Measurements from ENCODE around the gene ANKUB1. TPM values are rescaled to one million over a fixed set of nuclear protein-coding genes. Genes with fewer than 3 reads are reported as not detected.

Gene ANKUB1
- total RNA-seq, 1 experiment from 2014 or later, result not detected

GRCh38 chr3:149816311-149816710, 24.0 kb upstream of the ANKUB1 start:
- POLR2A ChIA-PET, result interaction anchor here (0.7 to 0.8 kb wide), 2 partner anchors 40 to 159 kb away, joined by 6 to 8 read pairs; no protein-coding TSS in a partner anchor
- Histone ChIP-seq H3K27ac (ENCODE audit: low read length) (no peak overlapping the region), H3K4me3 (ENCODE audit: low read depth in 2 of 2, low read length in 2 of 2) (no peak overlapping the region), H3K27me3 (ENCODE audit: control insufficient read depth, insufficient read depth, low read length) (no peaks in the 10 kb centered on the region), H3K36me3 (ENCODE audit: control insufficient read depth, insufficient read depth, low read length) (no peaks in the 10 kb centered on the region; the same call in 1 of the 2 replicates), H3K9me3 (ENCODE audit: control insufficient read depth, insufficient read depth, low read depth, low read length) (no peaks in the 10 kb centered on the region; the same call in 1 of the 2 replicates), H3K4me1 (ENCODE audit: control insufficient read depth, insufficient read depth, low read length) (peaks cover 37% of the 10 kb centered on the region)
- intact Hi-C loops (cut with micrococcal nuclease; ENCODE audit: unreplicated experiment) (no loop called here), in situ Hi-C loops (cut with HindIII; ENCODE audit: low pct_unique_long_range_greater_than_20kb, low sequenced_read_pairs) (no loop called here)
- DNase-seq (ENCODE audit: low read depth, low spot score), result no peak
- TF ChIP-seq POLR2AphosphoS5 (IDR thresholded peaks at IDR 0.05; ENCODE audit: low read depth, low read length) (no peak), TCF7L2 (IDR thresholded peaks at IDR 0.05; ENCODE audit: low read depth, low read length) (no peak), SIN3A (IDR thresholded peaks at IDR 0.05; ENCODE audit: borderline replicate concordance, insufficient read depth, low read depth, low read length) (no peak), REST (IDR thresholded peaks at IDR 0.05; ENCODE audit: insufficient read depth in 1 of 2, low read depth in 2 of 2, low read length in 1 of 2) (no peak), CTCF (IDR thresholded peaks at IDR 0.05) (no peak)
- CTCF ChIA-PET, result interaction anchor here (0.7 kb wide), 1 partner anchor 8 kb away, joined by 5 read pairs; no protein-coding TSS in a partner anchor
- no peak for ATAC-seq
- no TSS peak for BruUV-seq (replicated peaks)

GRCh38 chr3:149815728-149816127, 23.4 kb upstream of the ANKUB1 start:
- ChIA-PET CTCF (interaction anchor here (0.7 kb wide), 1 partner anchor 8 kb away, joined by 5 read pairs; no protein-coding TSS in a partner anchor), POLR2A (interaction anchor here (0.5 to 0.8 kb wide), 3 partner anchors 39 to 159 kb away, joined by 6 to 8 read pairs (median 6); no protein-coding TSS in a partner anchor)
- in situ Hi-C loops (cut with HindIII; ENCODE audit: low pct_unique_long_range_greater_than_20kb, low sequenced_read_pairs) (no loop called here), intact Hi-C loops (cut with micrococcal nuclease; ENCODE audit: unreplicated experiment) (no loop called here)
- no TSS peak for BruUV-seq (replicated peaks)
- ATAC-seq, result no peak
- no peaks in the 10 kb centered on the region; the same call in 1 of the 2 replicates for H3K9me3 ChIP-seq (ENCODE audit: control insufficient read depth, insufficient read depth, low read depth, low read length)
- H3K4me3 ChIP-seq (ENCODE audit: low read depth in 2 of 2, low read length in 2 of 2), result no peak overlapping the region
- no peaks in the 10 kb centered on the region for H3K27me3 ChIP-seq (ENCODE audit: control insufficient read depth, insufficient read depth, low read length)
- peaks cover 37% of the 10 kb centered on the region for H3K4me1 ChIP-seq (ENCODE audit: control insufficient read depth, insufficient read depth, low read length)
- TF ChIP-seq REST (IDR thresholded peaks at IDR 0.05; ENCODE audit: insufficient read depth in 1 of 2, low read depth in 2 of 2, low read length in 1 of 2), result no peak
- TF ChIP-seq CTCF (IDR thresholded peaks at IDR 0.05), result no peak
- TF ChIP-seq POLR2AphosphoS5 (IDR thresholded peaks at IDR 0.05; ENCODE audit: low read depth, low read length), result no peak
- DNase-seq (ENCODE audit: low read depth, low spot score), result no peak
- no peaks in the 10 kb centered on the region; the same call in 1 of the 2 replicates for H3K36me3 ChIP-seq (ENCODE audit: control insufficient read depth, insufficient read depth, low read length)
- H3K27ac ChIP-seq (ENCODE audit: low read length), result no peak overlapping the region

Data from Panc1 (cell line).